GM18498 (cell line): ENCODE measurements around the gene TMEM116.

Source experiments
- ATAC-seq: cut with Tn5 transposase; IDR thresholded peaks from one replicate; pipeline ENCODE4 v1.9.1; 2021; ENCODE audit warnings: mild to moderate bottlenecking, moderate library complexity; ENCODE audit not compliant: unreplicated experiment

Gene TMEM116

GRCh38 chr12:111905502-111905901 lies 107.5 kb downstream of the TMEM116 start:
- no peak for ATAC-seq

DNA sequence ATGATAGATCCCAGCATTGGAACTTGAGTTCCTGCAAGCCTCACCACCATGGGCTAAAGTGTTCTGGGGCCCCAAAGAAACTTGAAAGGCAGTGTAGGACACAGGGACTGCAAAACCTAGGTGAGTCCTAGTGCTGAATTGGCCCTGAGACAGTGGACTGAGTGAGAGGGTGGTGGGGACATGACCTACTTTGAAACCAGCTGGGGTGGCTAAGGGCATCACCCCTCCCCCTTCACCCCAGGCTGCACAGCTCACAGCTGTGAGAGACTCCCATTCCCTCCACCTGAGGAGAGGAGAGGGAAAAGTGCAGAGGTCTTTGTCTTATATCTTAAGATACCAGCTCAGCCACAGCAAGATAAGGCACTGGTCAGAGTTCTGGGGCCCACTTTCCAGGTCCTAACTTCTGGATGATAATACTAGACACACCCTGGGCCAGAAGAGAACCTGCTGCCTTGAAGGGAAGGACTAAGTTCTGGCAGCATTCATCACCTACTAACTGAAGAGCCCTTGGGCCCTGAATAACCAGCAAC lies 108.5 kb downstream of the TMEM116 start:
- ATAC-seq: no peak

- no peak for ATAC-seq
Measured at GRCh38 chr12:111901182-111901581, 111.8 kb downstream of the TMEM116 start.

DNA sequence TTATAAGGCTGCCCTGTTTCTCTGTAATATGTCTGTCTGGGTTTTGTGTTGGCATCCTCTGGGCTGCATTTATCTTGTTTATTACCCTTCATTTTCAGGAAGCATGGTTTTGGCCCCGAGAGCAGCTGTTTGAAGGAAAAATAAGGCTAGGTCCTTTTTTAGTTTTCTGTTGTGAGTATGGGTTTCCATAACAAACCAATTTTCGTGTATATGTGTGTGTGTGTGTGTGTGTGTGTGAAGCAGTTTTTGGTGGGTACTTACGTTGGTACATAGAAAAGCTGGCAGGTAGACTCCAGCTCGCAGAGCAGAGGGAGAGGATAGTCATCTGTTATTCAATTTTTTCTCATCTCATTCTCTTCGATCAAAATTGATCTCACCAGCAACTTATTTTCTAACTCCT lies 118.4 kb downstream of the TMEM116 start:
- ATAC-seq: no peak

- no peak for ATAC-seq
Measured at GRCh38 chr12:111893287-111893686, 119.7 kb downstream of the TMEM116 start.

GRCh38 chr12:111887926-111888745 lies 124.8 kb downstream of the TMEM116 start:
- no peak for ATAC-seq

- ATAC-seq: no peak
Measured at GRCh38 chr12:111886662-111887545, 126.1 kb downstream of the TMEM116 start.

DNA sequence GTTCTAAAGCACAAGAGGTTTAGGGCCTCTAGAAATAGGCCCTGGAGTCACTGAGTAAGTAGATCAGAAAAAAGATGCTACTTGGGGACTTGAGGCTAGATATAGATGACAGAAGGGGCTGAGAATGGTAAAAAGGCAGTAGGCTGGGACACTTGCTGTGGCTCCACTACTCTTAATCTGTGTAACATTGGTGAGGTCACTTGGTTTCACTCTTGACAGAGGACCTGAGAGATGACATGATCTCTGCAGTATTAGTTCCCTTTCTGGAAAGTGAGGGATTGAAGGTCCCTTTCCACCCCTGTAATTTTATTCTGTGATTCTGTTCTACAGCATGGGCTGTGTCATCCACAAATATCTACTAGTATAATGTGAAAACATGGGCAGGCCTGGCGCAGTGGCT lies 131.2 kb downstream of the TMEM116 start:
- ATAC-seq: no peak
